Stomach (tissue), 4 donors: ENCODE measurements around the gene MAP10.

Experiments used
- POLR2A ChIP-seq, 4 donors: fragments of 450-650 bp; IDR thresholded peaks; one replicate each; pipeline ENCODE4 v1.6.1; 2016; ENCODE audit warnings: antibody characterized with exemption in 4 of 4, control low read depth in 2 of 4, mild to moderate bottlenecking in 1 of 4, moderate library complexity in 1 of 4
- POLR2AphosphoS5 ChIP-seq, 3 donors: sonication (generic); formaldehyde crosslinking; IDR thresholded peaks; one replicate each; pipeline ENCODE4 v1.6.1; 2016; ENCODE audit warnings: antibody characterized with exemption in 3 of 3
- TF ChIP-seq, protein P1 (sequence below), 7 experiments: fragments of 450-650 bp in 4 of 7; fragments of 200-600 bp in 3 of 7; sonication (generic) in 3 of 7; IDR thresholded peaks; one replicate each; pipeline ENCODE4 v1.5.1; 2016 to 2019; ENCODE audit warnings: antibody characterized with exemption in 7 of 7, control low read depth in 2 of 7, mild to moderate bottlenecking in 1 of 7

DNA sequence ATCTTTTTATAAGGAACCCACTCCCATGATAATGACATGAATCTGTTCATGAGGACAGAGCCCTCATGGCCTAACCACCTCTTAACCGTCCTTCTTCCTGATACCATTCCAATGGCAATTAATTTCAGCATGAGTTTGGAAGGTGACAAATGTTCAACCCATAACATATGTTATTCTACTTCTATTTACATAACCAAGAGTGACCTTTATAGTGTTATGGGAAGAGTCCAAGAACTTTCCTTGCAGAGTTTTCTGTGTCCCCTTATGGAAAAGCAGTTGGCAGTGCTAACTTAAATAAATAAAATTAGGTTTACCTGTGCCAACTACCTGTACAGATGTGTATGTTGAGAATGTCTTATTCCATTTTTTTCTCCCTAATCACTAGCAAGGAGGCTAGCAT lies 11.1 kb downstream of the MAP10 start:
- TF ChIP-seq POLR2AphosphoS5 (IDR thresholded peaks at IDR 0.05) (no peak), POLR2A (IDR thresholded peaks at IDR 0.05) (no peak)
- TF ChIP-seq, protein P1, sequence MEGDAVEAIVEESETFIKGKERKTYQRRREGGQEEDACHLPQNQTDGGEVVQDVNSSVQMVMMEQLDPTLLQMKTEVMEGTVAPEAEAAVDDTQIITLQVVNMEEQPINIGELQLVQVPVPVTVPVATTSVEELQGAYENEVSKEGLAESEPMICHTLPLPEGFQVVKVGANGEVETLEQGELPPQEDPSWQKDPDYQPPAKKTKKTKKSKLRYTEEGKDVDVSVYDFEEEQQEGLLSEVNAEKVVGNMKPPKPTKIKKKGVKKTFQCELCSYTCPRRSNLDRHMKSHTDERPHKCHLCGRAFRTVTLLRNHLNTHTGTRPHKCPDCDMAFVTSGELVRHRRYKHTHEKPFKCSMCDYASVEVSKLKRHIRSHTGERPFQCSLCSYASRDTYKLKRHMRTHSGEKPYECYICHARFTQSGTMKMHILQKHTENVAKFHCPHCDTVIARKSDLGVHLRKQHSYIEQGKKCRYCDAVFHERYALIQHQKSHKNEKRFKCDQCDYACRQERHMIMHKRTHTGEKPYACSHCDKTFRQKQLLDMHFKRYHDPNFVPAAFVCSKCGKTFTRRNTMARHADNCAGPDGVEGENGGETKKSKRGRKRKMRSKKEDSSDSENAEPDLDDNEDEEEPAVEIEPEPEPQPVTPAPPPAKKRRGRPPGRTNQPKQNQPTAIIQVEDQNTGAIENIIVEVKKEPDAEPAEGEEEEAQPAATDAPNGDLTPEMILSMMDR (IDR thresholded peaks at IDR 0.05), result no peak
